ENCODE measurements around the gene PIP5K1C.

- no peak for TF ChIP-seq NFYB (CRISPR knock-in tag; conservative IDR thresholded peaks at IDR 0.05; ENCODE audit: low read depth)
- TF ChIP-seq SP1 (CRISPR knock-in tag; conservative IDR thresholded peaks at IDR 0.05) = no peak
- TF ChIP-seq CTCF (IDR thresholded peaks at IDR 0.05) = no peak
- no peak for TF ChIP-seq MAX (CRISPR knock-in tag; IDR thresholded peaks at IDR 0.05)
- TF ChIP-seq KAT7 (CRISPR knock-in tag; IDR thresholded peaks at IDR 0.05; ENCODE audit: borderline replicate concordance) = no peak
- no peak for TF ChIP-seq AR (CRISPR knock-in tag; IDR thresholded peaks at IDR 0.05)
- no peak for TF ChIP-seq TEAD4 (CRISPR knock-in tag; IDR thresholded peaks at IDR 0.05)
Measured at GRCh38 chr19:3697094-3697493, 3.2 kb downstream of the PIP5K1C start.
